GM21723 (cell line): ENCODE measurements around the gene AUTS2.

ENCODE experiments used
- ATAC-seq: cut with Tn5 transposase; IDR thresholded peaks from one replicate; pipeline ENCODE4 v1.9.1; 2021; ENCODE audit warnings: mild to moderate bottlenecking, moderate library complexity; ENCODE audit not compliant: unreplicated experiment

AUTS2 gene

DNA sequence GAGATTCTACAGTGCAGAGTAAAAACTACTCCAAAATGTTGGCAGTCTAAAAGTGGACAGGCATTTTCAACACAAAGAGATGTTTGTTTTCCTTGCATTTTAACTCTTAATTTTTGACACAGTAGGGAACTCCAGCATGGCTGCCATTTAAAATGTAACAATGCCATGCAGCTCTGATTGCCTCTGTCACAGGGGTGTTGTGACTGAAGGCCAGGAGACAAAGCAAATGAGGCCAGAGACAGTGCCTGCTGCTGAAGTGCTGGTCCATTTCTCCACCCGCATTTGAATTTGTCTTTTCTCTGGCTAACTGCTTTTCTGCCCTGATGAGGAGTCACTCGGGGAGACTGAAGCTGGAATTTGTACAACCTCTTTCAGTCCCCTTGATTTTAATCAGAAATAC lies 823.0 kb downstream of the AUTS2 start:
- no peak for ATAC-seq

GRCh38 chr7:70426249-70426880 lies 828.1 kb downstream of the AUTS2 start:
- ATAC-seq, result peak; percentile 54

DNA sequence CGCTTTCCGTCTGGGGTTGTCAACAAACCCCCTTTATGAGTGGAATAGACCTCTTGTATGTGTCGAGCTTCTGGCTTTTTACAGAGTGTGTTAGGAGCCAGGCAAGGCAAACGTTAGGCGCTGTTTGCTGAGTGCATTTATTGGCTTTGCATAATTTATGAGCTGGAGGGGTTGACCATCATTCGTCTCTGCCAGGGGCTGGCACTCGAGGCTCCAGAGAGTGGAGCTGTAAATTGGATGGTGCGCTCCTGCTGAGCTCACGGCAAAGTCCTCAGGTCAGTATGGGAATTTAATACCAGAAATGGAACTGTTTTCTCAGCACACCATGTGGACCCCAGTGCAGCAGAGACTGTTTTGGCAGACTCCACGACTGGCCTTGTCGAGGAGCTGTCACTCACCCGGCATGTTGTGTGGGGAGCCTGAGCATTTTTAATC lies 834.3 kb downstream of the AUTS2 start:
- no peak for ATAC-seq

DNA sequence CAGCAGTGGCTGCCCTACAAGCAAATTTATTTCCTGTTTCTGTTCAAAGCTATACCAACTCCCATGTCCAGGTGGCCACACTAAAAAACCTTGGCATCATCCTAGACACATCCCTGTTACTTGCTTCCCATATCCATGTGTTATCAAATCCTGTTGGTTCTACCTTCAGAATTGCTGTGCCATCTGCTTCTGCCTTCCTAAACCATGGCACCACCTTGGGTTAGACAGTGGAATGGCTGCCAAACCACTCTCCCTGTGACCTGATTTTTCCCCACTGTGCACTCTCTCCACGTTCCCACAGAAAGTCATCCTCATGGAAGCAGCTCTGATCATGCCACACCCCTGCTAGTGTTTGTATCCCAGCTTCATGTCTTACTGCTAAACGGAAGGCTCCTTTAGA lies 836.1 kb downstream of the AUTS2 start:
- no peak for ATAC-seq

DNA sequence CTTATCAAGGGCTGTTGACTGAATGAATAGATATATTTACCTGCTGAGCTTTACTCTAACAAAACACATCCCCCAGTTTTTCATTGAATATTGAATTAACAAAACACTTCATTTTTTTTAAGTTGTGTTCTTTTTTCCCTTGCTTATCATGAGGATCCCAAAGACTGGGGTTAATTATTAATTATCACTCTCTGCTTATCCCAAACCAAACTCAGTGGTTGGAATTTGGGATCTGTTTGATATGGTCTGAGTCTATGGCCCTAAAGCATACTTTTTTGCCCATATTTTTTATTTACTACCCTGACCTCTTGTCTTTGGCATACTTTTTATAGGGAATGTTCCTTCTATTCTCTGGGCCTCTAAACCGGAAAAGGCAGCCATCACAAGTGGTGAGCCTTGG lies 836.5 kb downstream of the AUTS2 start:
- no peak for ATAC-seq

DNA sequence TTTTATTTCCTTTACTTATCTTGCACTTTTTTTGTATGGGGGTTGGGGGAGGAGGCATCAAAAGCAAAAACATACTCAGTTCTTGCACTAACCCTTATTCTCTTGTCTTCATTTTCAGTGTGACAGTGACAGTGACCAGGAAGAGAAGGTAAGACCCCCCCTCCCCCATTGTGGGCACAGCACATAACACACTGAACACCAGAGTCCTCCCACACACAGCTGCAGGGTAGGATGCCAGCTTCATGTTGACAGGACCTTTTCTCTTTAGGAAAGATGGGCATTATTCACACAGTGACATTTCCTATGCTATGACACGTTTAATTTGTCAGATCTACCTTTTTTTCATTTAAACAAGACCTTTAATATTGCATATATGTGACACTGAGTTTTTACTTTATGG lies 837.4 kb downstream of the AUTS2 start:
- no peak for ATAC-seq

DNA sequence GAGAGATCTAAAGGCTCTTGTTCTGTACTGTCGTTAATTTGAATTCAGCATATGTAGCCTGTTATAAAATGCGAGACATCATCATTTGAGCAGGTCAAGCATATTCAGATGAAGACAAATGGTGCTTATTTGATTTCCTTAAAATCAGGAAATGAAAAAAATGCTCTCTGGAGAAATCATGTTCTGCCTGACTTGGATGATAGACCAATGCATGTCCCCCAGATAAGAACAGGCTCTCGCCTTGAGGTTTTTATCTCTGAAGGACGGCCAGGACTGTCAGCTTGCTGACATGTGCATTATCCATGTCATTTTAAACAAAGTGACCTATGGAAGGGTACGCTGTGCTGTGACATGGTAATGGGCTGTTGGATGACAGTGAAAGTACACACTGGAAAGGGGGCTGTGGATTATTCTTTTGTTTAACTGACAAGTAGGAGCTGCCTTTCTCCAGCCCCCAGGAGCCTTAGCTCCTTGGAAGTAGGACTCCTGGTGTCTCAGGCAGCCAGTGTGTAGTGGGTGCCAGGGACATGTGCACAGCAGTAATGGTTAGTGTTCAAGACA lies 838.6 kb downstream of the AUTS2 start:
- ATAC-seq, result no peak

DNA sequence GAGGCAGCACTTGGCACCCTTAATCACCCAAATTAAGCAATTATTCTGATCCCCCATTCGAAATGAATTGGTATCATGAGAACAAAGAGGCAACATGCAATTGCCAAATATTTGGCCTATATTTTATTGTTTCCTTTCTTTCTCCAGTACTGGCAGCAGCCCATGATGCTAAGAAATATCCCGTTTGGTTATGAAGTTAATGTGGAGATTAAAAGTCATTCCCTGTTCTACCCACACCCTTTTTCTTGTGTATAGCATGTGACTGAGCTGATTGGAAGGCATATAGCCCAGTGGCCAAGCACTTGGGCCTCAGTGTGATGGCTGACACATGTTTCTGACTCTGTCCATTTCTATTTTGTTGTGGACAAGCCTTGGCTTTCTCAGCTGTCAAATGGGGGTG lies 841.4 kb downstream of the AUTS2 start:
- ATAC-seq, result no peak

- no peak for ATAC-seq
These were observed 848.3 kb downstream of the AUTS2 start for GRCh38 chr7:70446448-70447143.

DNA sequence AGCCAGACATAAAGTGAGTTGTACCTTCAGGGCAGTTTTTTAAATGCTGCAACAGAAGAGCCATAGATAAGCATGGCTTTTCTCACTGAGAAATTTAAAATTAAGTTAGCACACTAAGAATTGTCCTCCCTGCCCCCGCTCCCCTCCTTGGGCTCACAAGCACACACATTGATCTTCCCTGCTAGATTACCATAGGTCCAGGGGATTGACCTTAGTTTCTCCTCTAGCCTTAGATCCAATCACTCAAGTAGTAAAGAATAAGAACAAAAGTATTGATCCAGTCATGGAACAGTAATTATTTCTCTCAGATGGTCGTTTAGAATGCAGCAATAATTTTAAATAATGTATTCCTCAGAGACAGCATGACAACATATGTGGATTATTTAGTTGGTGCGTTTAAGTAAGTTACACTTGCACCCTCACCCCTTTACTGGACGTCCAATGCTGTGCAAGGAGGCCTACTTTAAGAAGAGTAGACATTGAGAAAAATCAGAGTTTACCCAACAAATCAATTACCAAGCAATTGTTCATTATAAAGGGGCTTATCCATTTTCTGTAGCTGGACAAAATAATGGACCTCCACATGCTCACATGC lies 850.1 kb downstream of the AUTS2 start:
- no peak for ATAC-seq

- no peak for ATAC-seq
These were observed 852.5 kb downstream of the AUTS2 start for GRCh38 chr7:70450731-70451130.

- ATAC-seq, result peak; percentile 4
These were observed 857.6 kb downstream of the AUTS2 start for GRCh38 chr7:70455925-70456324.

DNA sequence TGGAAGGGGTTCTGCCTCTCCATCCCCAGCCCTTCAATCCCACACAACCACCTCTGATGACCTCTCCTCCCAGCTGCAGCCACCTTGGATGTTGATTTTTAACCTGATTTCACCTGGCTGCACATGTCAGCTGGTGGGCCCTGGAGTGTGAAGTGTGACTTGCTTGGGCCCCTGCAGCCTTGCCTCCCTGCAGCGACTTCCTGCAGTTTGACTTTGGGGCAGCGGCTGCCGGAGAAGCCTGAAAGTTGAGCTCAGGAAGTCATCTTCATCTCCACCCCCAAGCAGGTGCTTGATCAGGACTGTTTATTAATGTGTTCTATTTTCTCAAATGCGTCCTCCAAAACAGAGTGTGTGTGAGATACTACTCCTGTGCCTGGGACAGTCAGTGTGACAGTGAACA lies 858.4 kb downstream of the AUTS2 start:
- peak; percentile 72 for ATAC-seq

DNA sequence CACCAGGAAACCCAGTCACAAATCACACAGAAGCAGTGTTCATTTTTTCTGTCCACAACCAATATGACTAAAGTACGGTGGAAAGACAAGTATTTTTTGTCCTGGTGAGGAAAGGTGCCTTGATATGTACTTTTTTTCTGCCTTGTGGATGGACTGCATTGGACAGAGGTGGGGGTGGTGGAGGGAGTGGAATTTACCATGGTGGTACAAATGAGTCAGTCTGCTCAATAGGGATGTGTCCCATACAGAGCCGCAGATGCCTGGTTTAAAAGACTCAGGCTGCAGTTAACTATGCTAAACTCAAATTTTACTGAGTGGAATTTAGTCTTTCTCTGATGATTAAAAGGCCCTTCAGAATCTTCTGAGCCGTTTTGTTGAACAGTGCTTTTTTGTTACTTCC lies 859.2 kb downstream of the AUTS2 start:
- ATAC-seq, result no peak

DNA sequence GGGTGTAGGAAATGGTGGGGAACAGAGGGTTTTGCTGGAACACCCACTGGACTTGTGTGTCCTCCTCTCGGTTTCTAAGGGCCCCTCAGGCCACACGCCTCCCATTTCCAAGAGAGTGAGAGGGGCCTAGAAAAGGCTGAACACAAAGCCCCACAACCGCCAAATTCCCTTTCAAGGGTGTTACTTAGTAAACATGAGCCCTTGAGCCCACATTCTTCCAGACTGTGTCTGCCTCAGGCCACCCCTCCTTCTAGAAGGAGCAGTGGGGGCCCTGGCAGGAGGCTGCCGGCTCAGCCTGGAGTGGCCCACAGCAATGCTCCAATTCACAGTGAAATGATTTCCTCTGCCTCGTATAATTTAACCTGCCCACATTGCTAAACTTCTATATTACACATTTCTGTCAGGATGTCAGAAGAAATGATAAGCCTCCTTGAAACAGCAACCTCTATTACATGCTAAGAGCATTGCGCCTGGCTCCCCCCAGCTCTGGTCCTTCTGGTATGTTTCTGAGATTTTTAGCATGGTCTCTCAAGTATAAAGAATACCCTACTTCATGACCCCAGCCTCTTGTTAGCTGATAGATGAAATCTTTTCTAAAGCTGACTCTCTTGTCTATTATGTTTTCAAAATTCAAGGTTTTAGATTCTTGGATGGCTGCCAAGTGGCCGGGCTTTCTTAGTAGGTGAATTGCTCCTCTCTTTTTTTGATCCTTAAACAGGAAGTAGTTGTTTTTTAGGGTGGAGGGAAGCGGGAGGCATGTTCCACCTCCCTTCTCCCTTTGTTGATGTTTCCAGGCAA lies 859.8 kb downstream of the AUTS2 start:
- ATAC-seq, result no peak

- no peak for ATAC-seq
These were observed 860.5 kb downstream of the AUTS2 start for GRCh38 chr7:70458745-70459144.

DNA sequence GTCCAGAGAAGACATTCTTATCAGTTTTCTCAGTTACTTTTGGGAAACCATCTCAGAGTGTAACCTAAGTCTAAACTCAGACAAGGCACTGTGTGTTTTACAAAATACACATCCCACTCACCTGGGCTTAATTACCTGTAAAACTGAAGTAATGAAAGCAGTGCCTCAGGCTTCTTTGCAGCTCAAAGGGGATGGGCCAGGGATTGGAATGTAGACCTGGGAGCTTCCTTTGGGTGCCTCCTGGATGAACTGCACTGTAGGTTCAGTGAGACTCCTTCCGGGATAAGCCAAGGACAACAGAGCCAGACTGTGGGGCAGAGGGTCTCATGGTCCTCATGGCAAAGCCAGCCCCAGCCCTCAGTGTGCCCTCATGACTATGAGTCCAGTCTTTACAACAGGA lies 861.3 kb downstream of the AUTS2 start:
- ATAC-seq, result no peak

GRCh38 chr7:70460071-70460470 lies 861.8 kb downstream of the AUTS2 start:
- no peak for ATAC-seq

DNA sequence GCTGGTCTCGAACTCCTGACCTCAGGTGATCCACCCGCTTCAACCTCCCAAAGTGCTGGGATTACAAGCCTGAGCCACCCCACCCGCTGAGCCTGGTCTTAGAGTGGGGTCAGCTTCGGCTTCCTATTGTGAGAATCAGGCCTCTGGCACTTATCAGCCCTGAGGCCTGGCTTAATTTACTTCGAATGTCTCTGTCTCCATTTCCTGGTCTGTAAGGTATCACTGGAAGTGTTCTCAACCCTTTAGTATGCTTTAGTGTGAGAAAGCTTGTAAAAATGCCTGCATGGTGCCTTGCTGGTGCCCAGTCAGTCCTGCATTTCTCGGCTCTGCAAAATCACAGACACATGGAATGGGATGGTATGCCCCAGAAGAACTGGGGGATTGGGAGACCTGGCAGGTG lies 862.3 kb downstream of the AUTS2 start:
- no peak for ATAC-seq

DNA sequence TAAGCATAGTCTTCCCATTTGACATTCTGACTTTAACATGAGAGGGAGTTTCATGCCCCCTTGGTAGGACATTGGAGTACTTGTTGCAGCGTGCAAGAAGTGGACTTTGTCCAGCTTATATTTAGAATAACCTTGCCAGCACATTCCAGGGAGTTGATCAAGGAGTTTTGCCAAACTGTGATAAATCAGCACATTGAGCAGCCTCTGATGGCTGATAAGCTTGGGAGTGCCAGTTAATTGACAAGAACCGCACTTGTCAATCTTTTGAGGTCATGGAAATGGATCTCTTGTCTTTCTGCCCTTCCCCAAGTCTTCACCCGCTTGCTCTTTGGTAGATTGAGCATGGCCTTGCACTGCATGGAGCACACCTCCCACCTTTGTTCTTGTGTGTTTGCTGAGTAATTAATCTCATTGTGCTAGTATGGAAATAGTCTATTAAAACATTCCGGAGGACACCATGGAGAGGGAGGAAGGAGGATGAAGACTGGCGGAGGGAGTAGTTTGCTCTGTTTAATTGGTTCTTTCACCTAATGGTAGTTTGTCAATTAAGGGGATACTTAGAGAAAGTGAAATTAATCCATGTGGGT lies 865.2 kb downstream of the AUTS2 start:
- ATAC-seq, result no peak
